GM19025 (cell line): ENCODE data around the gene H3-3A.

Source experiments
- ATAC-seq: cut with Tn5 transposase; IDR thresholded peaks from one replicate; pipeline ENCODE4 v1.9.1; 2021; ENCODE audit warnings: mild to moderate bottlenecking, low read depth, moderate library complexity; ENCODE audit not compliant: unreplicated experiment

The H3-3A gene

DNA sequence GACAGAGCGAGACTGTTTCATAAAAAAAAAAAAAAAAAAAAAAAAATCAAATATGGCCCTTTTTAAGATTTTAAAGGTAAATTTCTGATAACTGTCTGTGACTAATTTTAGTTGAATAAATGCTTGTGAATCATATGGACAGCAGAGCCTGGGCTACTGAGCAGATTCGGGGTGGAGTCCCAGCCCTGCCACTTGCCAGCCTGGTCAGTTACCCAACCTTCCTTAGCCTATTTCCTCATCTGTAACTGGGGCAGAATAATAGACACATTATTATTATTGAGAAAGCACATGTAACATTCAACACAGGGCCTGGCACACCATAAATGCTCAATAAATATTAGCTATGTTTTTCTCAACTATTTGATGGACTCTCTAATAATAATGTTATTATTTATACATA is 11.2 kb upstream of the H3-3A start:
- no peak for ATAC-seq

DNA sequence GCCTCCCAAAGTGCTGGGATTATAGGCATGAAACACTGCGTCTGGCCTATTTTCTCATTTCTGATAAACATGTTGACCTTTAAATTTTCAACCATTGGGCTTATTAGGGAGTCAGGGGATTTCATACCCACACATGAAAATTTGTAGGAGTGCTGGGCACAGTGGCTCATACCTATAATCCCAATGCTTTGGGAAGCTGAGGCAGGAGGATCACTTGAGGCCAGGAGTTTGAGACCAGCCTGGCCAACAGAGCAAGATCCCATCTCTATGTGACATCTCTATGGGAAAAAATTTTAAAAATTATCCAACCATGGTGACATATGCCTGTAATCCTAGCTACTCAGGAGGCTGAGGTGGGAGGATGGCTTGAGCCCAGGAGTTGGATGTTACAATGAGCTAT is 10.5 kb upstream of the H3-3A start:
- no peak for ATAC-seq

- no peak for ATAC-seq
Observed at GRCh38 chr1:226054519-226055327, 7.8 kb upstream of the H3-3A start.

DNA sequence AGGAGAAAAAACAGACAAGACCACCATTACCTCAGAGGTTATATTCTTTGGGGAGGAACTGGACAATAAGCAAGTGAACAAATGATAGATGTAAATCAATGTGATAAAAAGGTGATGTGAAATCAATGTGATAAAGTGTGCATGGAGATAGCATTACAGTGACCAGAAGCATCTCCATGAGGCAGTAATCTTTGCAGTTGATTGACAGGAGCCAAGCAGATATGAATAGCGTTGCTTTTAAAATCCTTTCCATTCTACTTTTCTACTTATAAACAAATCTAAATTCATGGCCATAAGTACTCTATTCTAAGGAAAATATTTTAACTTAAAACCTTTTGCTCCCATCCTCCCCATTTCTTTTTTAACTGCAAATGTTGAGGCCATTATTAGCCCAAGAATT is 2.8 kb upstream of the H3-3A start:
- no peak for ATAC-seq

DNA sequence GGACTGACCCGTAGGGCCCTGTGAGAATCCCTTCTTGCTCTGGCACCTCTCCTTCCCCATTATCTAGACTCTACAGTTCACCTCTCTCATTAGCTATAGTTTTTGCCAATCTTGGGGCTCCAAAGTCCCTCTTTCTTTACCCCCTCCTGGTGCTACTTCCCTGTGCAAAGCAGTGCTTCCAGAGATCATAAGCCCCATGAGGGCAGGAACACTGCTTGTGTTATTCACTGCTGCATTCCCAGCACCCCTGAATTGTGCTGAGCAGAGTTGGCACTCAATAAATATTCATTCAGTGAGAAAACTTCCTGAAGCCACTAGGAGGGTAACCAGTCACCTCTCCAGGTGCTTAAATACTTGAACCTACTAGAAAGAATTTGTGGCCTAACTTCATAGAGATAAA is 2.1 kb upstream of the H3-3A start:
- ATAC-seq, result no peak

GRCh38 chr1:226061068-226061840 is 1.3 kb upstream of the H3-3A start:
- no peak for ATAC-seq

DNA sequence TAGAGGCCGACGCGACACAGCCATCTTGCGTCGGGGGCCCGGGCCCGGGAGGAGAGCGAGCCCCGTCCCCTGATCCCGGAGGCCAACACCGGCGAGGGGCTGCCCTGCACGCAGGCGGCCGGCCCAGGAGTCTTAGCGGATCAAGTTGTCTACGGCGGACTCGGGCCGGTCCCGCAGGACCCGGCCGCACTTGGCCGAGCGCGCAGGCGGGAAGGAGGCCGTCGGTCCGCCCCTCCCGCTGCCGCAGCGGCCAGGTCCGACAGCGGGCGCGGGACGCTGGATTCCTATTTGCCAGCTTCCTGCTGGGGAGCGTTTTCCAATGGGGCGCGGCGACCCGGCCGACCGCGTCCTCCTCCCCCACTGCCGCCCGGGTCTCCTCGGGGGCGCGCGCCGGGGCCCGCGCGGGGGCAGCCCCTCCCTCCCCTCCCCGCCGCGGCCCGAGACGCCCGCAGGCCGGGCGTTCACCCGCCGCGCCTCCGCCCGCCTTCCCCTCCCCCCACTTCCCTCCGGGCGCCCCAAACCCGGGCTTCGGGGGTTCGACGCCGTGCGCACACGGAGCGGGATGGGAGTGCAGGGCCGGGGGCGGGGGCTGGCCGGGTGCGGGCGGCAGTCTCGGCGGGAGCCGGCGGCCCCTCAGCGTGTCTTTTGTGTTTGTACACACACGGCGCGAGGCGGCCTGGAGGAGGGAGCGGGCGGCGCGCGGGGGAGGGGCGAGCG is 517 bp upstream of the H3-3A start:
- peak; percentile 47 for ATAC-seq

GRCh38 chr1:226063224-226063976 is 884 bp downstream of the H3-3A start:
- ATAC-seq, result peak; percentile 1

DNA sequence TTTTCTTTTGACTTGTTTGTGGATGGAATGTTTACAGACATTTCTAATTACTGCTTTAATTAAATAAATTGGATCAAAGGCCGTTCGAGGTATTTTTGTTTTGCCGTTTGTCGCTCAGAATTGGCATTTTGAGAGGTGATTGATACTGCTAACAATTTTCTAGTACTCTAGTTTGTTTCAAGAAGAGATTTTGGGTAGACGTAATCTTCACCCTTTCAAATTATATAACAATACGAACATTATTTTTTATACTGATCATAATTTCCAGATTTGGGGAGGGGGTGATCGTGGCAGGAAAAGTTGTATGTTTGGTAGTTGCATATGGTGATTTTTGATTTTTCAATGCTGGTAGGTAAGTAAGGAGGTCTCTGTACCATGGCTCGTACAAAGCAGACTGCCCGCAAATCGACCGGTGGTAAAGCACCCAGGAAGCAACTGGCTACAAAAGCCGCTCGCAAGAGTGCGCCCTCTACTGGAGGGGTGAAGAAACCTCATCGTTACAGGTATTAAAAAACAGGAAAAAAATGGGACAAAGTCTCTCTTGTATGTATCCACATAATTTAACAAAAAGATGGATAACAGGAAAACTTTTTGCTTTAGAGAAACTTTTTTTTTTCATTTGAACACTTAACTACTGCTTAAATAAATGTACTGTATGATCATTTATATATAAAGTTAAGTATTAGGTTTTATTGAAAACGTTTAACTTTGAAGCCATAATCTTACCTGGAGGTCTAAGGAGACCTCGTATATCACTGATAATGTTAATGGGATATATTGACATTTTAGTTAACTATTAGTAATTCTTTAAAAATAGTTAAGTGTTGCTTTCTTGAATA is 1.7 kb downstream of the H3-3A start:
- no peak for ATAC-seq

- no peak for ATAC-seq
Observed at GRCh38 chr1:226064816-226065248, 2.3 kb downstream of the H3-3A start.

GRCh38 chr1:226066415-226067078 is 4.0 kb downstream of the H3-3A start:
- no peak for ATAC-seq

GRCh38 chr1:226069811-226070489 is 7.4 kb downstream of the H3-3A start:
- ATAC-seq, result no peak

GRCh38 chr1:226072347-226072746 is 9.8 kb downstream of the H3-3A start:
- ATAC-seq, result no peak

DNA sequence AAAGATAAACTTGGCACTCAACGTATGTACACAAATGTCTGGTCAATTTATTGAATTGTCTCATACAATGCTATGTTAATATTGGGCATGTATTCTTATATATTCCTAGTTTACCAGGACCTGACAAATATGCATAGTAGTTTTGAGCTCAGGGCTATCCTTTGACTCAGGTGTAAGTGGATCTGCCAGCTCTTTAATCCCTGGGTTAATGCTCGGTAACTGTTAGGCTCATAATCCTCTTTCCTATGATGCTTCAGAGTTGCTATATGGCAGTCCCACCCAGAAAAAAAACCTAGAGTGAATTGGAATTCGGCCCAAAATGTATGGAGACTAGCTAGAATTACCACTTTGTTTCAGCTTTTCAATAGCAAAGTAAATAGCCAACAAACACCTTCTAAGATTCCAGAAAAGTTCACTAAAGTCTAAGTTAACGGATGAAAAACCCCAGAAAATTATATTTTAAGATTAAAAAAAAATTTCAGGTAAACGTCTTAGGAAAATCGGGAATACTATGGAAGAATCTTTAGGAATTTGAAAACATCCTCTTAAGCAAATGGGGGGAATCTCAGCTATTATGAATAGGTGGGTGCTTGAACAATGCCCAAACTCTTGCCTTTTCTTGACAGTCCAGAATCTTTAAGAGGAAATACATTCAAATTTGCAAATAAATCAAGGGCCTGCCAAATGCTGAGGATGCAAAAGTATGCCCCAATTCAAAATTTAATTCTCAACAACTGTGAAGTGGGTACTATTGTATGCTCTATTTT is 10.9 kb downstream of the H3-3A start:
- no peak for ATAC-seq

- ATAC-seq, result no peak
Observed at GRCh38 chr1:226074046-226074445, 11.5 kb downstream of the H3-3A start.

GRCh38 chr1:226076378-226076777 is 13.9 kb downstream of the H3-3A start:
- ATAC-seq, result no peak

- no peak for ATAC-seq
Observed at GRCh38 chr1:226078374-226078773, 15.9 kb downstream of the H3-3A start.

DNA sequence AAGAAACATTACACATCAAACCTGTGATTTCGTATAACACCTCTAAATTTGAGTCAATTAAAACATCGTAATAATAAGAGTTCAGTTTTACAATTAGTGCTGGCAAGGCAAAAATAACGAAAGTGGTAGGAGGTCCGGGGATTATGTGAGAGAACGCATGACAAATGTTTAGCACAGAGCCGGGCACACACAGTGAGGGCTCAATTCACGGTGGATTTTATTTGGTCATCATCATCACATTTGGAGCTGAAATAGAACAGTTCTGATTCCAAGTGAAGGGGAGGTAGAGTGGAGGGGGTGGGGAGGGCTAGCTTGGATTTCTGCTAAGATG is 20.0 kb downstream of the H3-3A start:
- no peak for ATAC-seq
